ENCODE data around the gene GLT1D1. TPM values are rescaled to one million over a fixed set of nuclear protein-coding genes. Genes with fewer than 3 reads are reported as not detected.

Gene GLT1D1
- total RNA-seq, 2 experiments from 2014 or later = 0.32 to 0.49 TPM

- Mint-ChIP-seq H3K4me3 (no peak overlapping the region), H3K27me3 (peaks cover 5% of the 10 kb centered on the region), H3K9me3 (peaks cover 7% of the 10 kb centered on the region), H3K36me3 (ENCODE audit: low read depth) (no peaks in the 10 kb centered on the region), H3K4me1 (ENCODE audit: low read depth) (no peaks in the 10 kb centered on the region), H3K27ac (no peak overlapping the region)
- DNase-seq (no peak), ATAC-seq (no peak)
- no peak for TF ChIP-seq CTCF (IDR thresholded peaks at IDR 0.05)
- ChIA-PET POLR2A (no interaction called here), CTCF (no interaction called here)
- intact Hi-C loops (cut with micrococcal nuclease) = no loop called here
These were observed 106.6 kb downstream of the GLT1D1 start for GRCh38 chr12:128959901-128960300.

- Mint-ChIP-seq H3K27me3 (peaks cover 5% of the 10 kb centered on the region), H3K4me1 (ENCODE audit: low read depth) (no peaks in the 10 kb centered on the region), H3K36me3 (ENCODE audit: low read depth) (no peaks in the 10 kb centered on the region), H3K4me3 (no peak overlapping the region), H3K9me3 (peaks cover 9% of the 10 kb centered on the region), H3K27ac (no peak overlapping the region)
- ATAC-seq (no peak), DNase-seq (no peak)
- ChIA-PET POLR2A (no interaction called here), CTCF (no interaction called here)
- no peak for TF ChIP-seq CTCF (IDR thresholded peaks at IDR 0.05)
- intact Hi-C loops (cut with micrococcal nuclease) = no loop called here
These were observed 108.1 kb downstream of the GLT1D1 start for GRCh38 chr12:128961308-128961902.

GRCh38 chr12:128961957-128962356 is 108.7 kb downstream of the GLT1D1 start:
- CTCF ChIA-PET = no interaction called here
- ATAC-seq = no peak
- H3K4me3 Mint-ChIP-seq = no peak overlapping the region
- POLR2A ChIA-PET = no interaction called here
- peaks cover 9% of the 10 kb centered on the region for H3K9me3 Mint-ChIP-seq
- H3K27ac Mint-ChIP-seq = no peak overlapping the region
- no peaks in the 10 kb centered on the region for H3K36me3 Mint-ChIP-seq (ENCODE audit: low read depth)
- no peak for TF ChIP-seq CTCF (IDR thresholded peaks at IDR 0.05)
- H3K4me1 Mint-ChIP-seq (ENCODE audit: low read depth) = no peaks in the 10 kb centered on the region
- intact Hi-C loops (cut with micrococcal nuclease) = no loop called here
- DNase-seq = no peak
- H3K27me3 Mint-ChIP-seq = peaks cover 4% of the 10 kb centered on the region

GRCh38 chr12:128966203-128966810 is 113.0 kb downstream of the GLT1D1 start:
- POLR2A ChIA-PET = no interaction called here

More at GRCh38 chr12:128966203-128966810, 113.0 kb downstream of the GLT1D1 start:
- CTCF ChIA-PET = interaction anchor here (1.2 kb wide), 2 partner anchors 10 to 19 kb away, joined by 3 to 4 read pairs; no protein-coding TSS in a partner anchor
- H3K4me1 Mint-ChIP-seq (ENCODE audit: low read depth) = peaks cover 4% of the 10 kb centered on the region
- peaks cover 9% of the 10 kb centered on the region for H3K9me3 Mint-ChIP-seq
- no peaks in the 10 kb centered on the region for H3K36me3 Mint-ChIP-seq (ENCODE audit: low read depth)
- no peak for ATAC-seq
- intact Hi-C loops (cut with micrococcal nuclease) = no loop called here
- no peak overlapping the region for H3K4me3 Mint-ChIP-seq
- TF ChIP-seq CTCF (IDR thresholded peaks at IDR 0.05) = no peak
- no peak overlapping the region for H3K27ac Mint-ChIP-seq
- DNase-seq = no peak
- H3K27me3 Mint-ChIP-seq = peaks cover 13% of the 10 kb centered on the region
